Suppressor macrophage (primary cell): ENCODE data around the gene TMTC3.
A peak's percentile ranks its signal among the peaks of the same experiment; 100 is the strongest.
"Not testable (repeated sequence)": the region's sequence is repeated elsewhere in the genome, so short reads cannot be mapped to it uniquely, and the experiment has no call there.

Source experiments
- DNase-seq, 4 experiments: peaks; one replicate each; pipeline ENCODE4 v3.0.0-alpha.2; 2020 to 2022
- total RNA-seq, 17 experiments: gene quantifications; one replicate each; lab custom pipeline; 2026; ENCODE audit warnings: mixed read lengths in 6 of 17, inconsistent platforms in 3 of 17; lab: John Stamatoyannopoulos, UW

TMTC3 gene
- total RNA-seq = 12.7 to 40.8 (median 22.0) reads per million in 17 experiments

DNA sequence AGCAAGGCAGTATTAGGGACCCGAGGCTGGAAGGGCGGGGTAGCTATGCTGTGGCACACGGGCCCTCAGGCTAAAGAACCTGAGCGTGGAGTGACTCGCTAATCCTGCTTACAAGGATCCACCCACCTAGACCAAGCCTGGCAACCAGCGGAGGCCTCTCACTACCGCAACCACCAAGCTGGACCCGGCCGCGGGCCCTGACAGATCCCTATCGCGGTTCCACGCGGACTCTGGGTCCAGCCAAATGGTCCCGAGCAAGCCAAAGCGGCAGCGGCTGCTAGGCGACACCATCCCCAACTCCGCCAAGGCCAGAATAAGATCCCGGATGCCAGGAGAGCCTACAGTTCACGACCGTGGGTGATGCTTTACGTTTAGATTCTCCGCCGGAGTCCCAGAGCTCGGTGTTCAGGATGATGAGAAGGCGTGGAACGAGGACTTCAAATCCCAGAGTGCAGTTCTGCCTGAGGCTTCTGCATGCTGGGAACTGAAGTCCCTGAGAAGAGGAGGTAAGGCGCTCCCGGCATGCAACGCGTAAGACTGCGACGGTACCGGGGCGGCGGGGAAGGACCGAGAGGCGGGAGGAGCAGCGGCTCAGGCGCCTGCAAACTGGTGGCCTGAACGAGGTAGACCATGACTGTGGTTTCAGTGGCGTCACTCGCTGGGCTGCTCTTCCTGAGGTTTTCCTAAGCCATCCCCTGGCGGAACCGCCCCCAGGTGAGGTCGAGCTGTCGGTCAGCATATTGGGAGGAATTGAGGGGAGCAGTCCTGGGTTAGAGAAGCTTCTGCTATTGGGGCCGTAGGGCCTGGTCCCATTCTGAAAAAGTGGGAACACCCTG is at the start of gene TMTC3, which contains the start of gene CEP290:
TSS of gene TMTC3 (plus strand) at position 534 of the 836 bp plus-strand sequence. CDS start 6,009 bp downstream, outside the sequence.
TSS of gene CEP290 (minus strand) at position 315 of the 836 bp plus-strand sequence. CDS start 781 bp downstream, outside the sequence.
- peak; percentile 96 to 99 (median 97) for DNase-seq

DNA sequence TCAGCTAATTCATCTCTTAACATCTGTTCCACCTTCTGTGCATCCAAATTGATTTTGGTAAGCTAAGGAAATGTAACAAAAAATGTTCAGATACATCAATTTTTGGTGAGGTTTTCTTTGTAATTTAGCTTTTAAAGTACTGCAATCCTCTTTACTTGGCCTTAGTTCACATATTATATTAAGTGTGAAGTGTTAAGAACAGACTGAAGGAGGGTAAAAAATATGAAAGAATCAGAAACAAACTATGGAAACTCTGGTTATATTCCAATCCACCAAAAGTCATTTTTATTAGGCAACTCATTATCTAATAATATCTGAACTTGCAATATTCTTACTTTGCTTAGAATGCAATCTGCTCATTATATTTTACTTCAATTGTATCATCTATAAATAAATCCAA is 49.3 kb upstream of the TMTC3 start:
- DNase-seq = no peak

DNA sequence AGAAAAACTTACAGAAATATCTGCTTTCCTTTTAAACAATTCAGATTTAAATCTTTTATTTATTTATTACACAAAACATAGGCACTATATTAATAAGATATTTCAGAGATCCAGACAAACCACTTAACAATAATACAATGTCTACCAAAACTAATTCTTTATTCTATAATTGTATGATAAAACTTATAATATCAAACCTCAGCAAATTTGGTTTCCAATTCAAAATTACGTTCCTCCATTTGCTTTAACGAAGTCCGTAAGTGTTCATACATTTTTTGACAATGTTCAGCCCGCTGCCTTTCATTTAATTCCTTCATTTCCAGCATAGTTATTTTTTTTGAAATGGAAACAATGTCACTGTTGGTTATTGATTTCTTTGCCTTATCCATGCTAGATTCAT is 48.5 kb upstream of the TMTC3 start:
- DNase-seq = no peak

DNA sequence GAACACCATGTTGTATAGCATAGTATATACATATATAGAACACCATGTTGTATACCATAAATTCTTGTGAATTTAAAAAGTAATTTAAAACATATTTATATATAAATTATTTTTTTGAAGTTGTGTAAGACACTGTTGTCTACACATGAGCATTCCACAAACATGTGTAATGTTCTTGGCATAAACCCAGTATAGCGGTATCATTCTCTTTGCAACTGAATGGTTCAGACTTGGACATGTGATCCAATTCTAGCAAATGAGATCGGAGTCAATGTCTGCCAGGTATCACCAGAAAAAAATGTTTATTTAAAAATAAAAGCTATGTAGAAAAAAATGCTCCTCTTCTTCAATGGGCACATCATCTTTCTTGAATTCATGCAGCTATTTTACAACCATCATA is 34.1 kb upstream of the TMTC3 start:
- no peak for DNase-seq

DNA sequence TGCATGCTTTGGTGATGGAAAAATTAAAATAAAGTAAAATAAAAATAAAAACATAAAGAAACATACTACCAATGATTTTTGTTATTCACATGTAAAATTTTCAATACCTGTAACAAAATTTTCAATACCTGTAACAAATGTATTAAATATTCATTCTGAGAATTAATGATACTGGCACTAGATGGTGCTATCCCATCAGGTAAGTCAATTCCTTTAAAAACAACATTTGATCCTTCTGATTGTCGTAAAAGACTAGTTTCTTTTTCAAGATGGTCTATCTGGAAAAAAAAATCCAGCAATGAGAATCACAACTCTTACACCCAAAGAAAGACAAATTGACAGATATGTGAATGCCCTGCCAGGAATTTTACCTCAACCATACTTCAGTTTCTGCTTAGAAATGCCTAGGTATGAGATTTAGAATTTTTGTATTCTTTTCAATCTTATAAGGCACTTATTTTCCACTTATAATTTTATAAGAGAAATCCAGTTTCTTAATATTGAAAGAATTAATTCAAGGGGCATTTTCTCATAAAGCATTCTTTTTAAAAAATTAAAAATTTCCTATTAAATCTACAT is 30.9 kb upstream of the TMTC3 start:
- peak in 2 of 4 experiments; percentile 26 to 43 for DNase-seq

DNA sequence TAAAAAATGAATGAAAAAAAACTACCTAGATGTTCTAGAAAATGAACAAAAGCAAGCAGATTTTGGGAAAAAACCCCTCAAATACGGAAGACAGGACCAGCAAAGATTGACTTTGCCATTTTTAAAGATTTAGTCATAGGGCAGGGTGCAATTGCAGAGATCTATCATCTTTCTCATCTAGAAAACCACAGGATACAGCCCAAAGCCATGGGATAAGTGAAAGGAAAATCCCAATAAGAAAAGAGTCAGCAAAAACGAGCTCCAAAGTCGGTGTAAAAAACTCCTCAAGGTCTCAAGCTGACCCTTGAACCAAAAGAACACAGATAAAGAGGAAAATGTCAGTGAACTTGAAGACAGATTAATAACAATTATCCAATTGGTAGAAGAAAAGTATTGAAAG is 28.2 kb upstream of the TMTC3 start:
- no peak for DNase-seq

DNA sequence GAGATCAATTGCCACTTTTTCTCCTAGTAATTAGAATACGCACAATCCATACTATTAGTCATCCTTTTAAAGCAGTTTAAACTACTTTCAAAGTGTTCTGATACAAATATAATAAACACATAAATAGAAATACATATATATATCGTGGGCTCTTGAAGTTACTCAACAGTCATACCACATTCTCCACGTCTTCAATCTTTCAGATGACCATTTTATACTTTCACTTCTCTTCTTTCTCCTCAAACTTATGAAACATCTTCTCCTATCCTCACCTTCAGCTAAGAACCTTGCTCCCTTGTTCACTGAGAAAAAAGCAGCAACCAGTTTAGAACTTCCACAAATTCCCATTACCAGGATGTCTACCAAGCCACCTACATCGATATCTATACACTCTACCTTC is 19.4 kb upstream of the TMTC3 start:
- DNase-seq = no peak

DNA sequence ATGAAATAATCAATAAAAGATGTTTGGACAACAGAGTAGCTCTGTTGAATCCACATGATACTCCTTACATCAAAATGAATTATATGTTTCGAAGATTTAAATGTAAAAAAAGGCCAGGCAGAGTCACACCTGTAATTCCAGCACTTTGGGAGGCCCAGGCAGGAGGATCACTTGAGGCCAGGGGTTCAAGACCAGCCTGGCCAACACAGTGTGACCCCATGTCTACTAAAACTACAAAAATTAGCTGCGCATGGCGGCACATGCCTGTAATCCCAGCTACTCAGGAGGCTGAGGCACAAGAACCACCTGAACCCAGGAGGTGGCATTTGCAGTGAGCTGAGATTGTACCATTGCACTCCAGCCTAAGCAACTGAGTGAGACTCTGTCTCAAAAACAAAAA is 15.0 kb upstream of the TMTC3 start:
- DNase-seq = no peak

DNA sequence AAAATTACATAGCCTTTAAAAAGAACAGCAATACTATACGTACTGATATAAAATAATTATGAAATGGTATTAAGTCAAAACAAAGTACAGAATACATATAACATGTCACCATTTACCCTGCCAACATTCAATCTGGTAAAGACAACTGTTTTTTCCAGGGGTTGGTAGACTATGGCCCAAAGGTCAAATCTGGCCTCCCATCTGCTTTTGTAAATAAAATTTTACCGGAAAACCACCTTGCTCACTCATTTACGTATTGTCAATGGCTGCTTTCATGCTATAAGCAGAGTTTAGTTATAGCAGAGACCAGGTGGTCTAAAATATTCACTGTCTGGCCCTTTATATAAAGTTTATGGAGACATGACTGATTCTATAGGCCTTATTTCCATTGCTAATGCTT is 14.3 kb upstream of the TMTC3 start:
- no peak for DNase-seq

DNA sequence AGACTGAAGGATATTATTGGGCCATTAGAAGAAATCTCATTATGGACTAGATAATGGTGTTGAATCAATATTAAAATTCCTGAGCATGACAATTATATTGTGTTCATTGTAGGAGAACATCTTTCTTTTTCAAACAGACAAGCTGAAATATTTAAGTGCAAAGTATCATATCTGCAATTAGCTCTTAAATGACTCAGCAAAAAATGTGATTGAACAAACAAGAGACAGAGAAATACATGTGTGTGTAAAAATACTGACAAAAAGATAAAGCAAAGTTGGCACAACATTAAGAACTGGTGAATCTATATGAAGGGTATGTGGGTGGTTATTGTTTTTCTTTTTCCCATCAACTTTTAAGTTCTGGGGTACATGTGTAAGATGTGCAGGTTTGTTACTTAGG is 9.7 kb upstream of the TMTC3 start:
- no peak for DNase-seq

DNA sequence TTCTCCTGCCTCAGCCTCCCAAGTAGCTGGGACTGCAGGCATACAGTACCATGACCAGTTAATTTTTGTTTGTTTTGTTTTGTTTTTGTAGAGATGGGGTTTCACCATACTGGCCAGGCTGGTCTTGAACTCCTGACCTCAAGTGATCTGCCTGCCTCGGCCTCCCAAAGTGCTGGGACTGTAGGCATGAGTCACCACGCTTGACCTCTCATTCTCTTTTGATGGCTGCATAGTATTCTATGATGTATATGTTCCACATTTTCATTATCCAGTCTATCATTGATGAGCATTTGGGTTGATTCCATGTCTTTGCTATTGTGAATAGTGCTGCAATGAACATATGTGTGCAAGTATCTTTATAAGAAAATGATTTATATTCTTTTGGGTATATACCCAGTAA is 8.9 kb upstream of the TMTC3 start:
- DNase-seq = not testable (repeated sequence)

DNA sequence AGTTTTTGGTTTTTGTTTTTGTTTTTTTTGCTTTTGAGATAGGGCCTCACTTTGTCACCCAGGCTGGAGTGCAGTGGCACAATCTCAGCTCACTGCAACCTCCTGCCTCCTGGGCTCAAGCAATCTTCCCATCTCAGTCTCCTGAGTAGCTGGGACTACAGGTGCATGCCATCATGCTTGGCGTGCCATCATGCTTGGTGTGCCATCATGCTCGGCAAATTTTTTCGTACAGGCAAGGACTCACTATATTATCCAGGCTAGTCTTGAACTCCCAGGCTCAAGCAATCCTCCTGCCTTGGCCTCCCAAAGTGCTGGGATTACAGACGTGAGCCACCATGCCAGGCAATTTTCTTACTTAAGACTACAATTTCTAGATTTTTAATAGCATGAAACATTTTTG is 2.4 kb upstream of the TMTC3 start:
- DNase-seq = not testable (repeated sequence)

DNA sequence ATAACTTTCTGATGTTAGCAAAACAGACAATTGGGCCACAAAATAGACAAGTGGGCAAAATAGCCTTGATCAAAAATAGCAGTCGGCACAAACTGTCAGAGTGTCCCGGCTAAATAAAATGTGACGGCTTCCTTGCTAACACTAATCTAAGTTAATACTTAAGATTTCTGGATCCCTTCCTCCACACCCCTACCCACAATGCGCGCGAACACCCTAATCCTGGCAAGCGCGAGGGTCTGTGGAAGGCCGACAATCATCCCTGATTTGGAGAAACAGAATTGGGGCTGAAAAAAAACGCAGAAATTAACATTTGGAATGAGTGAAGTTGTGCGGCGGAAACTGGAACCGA is 708 bp upstream of the TMTC3 start:
- DNase-seq = no peak

DNA sequence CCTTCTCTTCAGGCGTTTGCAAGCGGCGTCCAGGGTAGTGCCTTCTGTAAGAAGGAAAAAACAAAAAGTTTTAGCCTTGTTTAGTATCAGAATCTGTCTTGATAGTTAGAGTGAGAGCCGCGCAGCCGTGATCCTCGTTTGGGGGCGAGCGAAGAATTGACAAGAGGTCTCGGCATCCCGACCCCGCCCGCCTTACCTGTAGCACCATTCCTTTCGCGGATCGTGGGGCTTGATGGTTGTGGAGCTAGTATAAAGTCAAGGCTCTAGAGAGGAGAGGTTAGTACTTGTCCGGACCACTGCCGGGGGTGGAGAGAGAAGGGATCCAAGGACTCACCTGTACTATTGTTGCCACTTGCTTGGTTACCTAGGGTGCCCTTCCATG is 494 bp downstream of the TMTC3 start:
- DNase-seq = no peak

DNA sequence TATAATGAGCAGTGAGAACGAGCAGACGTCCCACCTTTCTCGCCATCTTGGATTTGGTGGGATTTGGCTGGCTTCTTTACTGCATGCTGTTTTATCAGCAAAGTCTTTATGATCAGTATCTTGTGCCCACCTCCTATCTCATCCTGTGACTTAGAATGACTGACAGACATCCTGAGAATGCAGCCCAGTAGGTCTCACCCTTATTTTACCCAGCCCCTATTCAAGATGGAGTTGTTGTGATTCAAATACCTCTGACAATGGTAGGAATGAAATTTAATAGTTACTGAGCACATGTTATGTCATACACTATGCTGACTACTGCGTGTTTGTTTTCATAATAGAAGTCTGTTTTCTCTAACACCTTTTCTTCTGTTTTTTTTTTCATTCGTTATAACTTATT is 1.9 kb downstream of the TMTC3 start:
- no peak for DNase-seq

DNA sequence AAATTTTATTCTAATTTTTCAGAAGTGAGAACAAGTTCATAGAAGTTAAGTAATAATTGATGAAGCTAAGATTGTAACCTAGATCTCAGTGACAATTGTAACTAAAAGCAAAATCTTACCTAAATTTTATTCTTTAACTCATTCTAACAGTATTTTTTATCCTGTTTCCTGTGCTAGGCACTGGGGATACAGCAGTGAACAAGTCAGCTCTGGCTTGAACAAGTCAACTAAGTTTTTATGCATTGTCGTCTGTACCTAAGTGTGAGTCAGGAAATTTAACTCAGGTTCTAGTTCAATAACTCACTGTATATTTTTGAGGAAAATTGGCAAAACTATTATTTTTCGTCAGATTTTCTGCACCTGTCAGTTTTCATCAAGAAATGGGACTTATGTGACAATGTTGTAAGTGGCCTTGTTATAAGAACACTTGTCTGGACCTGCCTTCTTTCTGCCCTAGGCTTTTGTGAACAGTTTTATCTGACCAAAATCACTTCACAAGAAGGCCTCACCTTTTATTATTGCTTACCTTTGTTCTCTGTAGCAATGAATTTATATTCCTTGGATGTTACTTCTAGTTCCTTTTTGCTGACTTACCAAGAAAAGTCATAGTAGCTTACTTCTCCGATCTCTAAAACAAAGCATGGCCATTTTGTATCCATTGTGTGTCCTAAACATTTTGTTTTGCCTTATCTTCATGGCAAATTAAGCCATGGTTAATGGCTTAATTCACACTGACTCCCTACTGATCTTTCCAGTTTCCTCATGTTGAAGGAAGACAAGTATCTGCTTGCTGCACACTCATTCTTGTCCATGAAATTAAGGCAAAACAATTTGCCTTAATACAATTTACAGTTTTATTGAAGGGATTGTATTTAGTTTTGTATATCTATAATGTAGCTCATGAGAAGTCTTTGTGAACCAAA is 2.7 kb downstream of the TMTC3 start:
- no peak for DNase-seq

DNA sequence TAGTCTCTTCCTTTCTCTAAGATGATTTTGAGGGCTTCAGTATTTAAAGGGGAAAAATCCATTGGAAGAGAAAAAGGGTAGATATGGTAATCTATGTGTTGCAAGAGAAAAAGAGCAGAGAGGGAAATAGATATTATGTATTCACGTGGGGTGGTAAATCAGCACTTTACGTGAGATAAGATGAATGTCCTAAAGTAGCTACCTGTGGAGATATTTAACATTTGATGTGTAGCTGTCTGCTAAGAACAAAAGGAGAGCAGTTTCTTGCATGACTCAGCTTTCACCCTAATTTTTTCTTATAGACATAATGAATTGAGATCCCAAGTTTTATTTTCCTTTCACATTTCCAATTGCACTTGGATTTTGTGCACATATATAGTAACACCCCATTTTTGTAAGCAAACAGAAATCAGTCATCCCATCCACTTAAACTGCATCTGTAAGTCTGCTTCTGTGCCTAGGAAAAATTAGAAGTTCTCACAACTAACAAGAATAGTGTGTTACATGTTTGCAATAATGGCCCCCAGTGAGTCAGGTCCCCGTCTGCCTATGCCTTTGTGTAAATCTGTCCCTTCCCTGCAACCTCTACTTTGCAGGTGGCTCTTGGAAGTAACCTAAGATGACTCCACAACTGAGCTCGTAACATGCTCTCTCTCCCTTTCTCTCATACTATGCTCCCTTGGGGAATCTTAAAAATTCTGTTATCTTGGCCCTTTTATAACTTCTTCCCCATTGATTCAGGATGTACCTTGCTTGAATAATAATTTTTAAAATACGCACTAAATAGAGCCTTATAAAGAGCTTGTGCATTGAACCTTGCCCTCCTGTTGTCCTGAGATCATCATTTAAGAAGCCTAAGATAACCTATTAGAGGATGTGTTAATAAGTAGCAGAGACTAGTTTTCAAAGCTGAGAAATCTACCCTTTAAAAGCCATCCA is 3.7 kb downstream of the TMTC3 start:
- DNase-seq = no peak

DNA sequence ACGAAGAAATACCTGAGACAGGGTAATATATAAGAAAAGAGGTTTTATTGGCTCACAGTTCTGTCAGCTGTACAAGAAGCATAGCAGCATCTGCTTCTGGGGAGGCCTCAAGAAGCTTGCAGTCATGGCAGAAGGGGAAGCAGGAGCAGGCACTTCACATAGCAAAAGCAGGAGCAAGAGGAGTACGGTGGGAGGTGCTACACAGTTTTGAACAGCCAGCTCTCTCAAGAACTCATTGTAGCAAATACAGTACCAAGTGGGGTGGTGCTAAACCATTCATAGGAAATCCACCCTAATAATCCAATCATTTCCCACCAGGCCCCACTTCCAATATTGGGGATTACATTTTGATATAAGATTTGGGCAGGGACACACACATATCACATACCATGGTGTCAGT is 8.0 kb downstream of the TMTC3 start:
- DNase-seq = no peak

DNA sequence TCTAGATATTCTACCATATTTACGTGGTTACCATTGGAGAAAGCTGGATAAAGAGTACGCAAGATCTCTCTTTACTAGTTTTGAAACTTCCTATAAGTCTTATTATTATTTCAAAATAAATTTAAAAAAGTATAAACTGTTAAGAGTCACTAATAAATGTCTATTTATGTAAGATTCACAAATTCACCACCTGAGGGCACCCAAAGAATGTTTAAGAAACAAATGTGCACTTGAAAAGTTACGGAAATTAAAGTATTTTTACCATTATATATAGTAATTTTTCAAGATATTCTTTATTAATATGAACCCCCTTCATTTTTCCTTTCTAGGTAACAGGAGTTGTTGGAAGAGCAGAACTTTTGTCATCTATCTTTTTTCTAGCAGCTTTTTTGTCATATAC is 11.9 kb downstream of the TMTC3 start:
- DNase-seq = peak in 3 of 4 experiments; percentile 27 to 58 (median 47)

DNA sequence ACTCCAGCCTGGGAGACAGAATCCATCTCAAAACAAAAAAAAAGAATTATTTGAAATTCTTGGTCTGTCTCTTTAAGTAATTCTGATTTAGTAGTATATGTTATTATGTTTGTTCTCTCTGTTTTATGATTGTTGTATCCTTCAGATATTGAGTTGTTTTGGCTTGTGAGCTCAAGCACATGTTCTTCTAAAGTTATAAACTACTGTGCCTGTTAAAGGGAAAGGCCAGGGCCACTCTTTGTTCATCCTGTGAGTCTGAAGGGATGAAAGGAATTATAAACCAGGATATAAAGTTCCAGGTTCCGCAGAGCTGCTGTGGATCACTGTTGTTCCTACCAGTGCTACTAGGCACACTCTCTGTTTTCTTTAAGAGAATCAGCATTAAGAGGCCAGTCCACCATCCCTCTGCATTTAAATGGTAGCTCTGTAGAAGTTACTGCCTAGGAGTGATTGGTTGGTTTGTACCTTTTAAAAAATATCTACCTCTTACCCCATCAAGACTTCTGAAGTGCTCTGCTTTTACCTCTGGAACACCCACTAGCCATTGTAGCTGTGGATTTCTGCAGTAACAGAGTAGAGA is 14.1 kb downstream of the TMTC3 start:
- no peak for DNase-seq

DNA sequence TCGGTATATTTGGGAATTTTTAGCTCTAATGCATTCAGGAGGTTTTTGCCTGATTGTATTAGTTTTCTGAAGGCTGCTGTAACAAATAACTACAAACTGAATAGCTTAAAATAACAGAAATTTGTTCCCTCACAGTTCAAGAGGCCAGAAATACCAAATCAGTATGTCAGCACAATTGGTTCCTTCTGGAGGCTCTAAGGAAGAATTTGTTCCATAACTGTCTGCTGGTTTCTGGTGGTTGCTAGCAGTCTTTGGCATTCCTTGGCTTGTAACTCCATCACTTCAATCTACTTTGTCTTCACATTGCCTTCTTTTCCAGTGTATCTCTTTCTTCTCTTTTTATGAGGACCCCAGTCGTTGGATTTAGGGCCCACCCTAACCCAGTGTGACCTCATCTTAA is 21.3 kb downstream of the TMTC3 start:
- no peak for DNase-seq

DNA sequence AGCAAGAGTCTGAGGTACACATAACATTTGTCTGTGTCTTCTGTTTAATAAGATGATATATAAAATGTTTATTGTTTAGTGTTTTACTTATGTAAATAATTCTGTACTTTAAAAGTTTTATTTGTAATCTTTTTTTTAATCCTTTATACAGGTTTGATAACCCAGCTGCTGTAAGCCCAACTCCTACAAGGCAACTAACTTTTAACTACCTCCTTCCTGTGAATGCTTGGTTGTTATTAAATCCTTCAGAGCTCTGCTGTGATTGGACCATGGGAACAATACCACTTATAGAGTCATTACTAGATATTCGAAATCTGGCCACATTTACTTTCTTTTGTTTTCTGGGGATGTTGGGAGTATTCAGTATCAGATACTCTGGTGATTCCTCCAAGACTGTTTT is 24.1 kb downstream of the TMTC3 start:
- DNase-seq = no peak
